VCaP (cell line): ENCODE results near the gene DUSP6.

Experiments used
- H3K27ac ChIP-seq: fragments of 450-650 bp; 2 replicates; pipeline ENCODE4 v1.5.1; 2017
- TF ChIP-seq, protein P1 (sequence below): fragments of 450-650 bp; conservative IDR thresholded peaks from 2 replicates; pipeline ENCODE4 v1.5.1; 2017; ENCODE audit warnings: mild to moderate bottlenecking, moderate library complexity

The DUSP6 gene

DNA sequence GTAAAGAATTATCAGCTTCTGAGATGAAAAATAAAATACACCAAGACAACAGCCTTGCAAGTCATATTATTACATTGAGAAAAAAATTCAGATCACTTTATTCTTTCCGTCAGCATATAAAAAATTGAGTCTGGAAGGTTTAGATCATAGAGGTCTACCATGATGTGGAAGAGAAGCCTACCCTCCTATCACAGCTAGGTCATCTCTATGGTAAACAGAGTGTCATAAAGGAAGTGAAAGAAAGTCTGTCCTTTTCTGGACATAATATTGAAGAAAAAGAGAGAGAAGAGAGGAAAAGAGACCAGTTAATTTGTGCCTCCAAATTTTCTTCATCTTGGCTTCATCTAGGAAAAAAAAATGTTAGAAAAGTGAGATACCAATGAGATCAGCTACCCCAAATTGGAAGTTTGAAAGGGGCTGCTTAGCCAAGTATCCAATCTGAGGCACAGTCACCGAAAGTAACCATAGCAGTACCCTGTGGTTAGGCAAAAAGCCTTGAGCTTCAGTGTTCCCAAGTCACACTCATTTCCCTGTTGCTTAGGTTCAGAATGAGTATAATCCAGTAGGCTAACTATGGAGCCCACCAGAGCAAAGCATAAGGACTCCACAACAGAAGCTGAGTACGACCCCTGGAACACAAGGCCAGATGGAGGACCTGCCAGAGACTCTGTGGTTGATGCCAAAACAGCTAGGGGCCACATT, 38.1 kb downstream of the DUSP6 start:
- TF ChIP-seq, protein P1, sequence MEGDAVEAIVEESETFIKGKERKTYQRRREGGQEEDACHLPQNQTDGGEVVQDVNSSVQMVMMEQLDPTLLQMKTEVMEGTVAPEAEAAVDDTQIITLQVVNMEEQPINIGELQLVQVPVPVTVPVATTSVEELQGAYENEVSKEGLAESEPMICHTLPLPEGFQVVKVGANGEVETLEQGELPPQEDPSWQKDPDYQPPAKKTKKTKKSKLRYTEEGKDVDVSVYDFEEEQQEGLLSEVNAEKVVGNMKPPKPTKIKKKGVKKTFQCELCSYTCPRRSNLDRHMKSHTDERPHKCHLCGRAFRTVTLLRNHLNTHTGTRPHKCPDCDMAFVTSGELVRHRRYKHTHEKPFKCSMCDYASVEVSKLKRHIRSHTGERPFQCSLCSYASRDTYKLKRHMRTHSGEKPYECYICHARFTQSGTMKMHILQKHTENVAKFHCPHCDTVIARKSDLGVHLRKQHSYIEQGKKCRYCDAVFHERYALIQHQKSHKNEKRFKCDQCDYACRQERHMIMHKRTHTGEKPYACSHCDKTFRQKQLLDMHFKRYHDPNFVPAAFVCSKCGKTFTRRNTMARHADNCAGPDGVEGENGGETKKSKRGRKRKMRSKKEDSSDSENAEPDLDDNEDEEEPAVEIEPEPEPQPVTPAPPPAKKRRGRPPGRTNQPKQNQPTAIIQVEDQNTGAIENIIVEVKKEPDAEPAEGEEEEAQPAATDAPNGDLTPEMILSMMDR: no peak

DNA sequence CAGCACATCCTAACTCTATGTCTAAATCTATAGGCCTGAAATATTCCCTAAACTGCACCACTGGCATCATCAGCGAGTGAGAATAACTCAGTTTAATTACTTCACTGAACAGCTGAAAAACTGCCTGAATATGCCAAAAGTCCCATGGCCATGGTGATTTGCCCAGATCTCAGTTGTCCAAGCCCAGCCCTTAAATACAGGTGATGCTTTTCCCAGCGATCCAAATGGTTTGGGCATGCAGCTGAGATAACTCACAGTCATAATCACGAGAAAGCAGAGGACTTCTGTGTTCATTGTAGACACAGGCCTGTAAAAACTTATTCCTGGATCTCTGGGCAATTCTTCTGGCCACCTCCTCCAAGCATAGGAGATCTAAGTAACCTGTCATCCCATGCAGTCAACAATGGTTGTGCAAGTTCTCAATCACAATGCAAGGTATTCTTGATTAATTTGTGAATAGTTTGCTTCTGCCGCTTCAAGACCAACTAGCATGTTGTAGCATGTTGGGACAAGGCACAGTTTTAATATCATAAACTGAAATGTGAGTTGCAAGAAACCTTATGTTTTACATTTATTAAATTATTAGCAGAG, 40.5 kb downstream of the DUSP6 start:
- TF ChIP-seq, protein P1: no peak
- H3K27ac ChIP-seq: no peak overlapping the region

More for the DNA sequence above, 38.1 kb downstream of the DUSP6 start:
- H3K27ac ChIP-seq: no peak overlapping the region

DNA sequence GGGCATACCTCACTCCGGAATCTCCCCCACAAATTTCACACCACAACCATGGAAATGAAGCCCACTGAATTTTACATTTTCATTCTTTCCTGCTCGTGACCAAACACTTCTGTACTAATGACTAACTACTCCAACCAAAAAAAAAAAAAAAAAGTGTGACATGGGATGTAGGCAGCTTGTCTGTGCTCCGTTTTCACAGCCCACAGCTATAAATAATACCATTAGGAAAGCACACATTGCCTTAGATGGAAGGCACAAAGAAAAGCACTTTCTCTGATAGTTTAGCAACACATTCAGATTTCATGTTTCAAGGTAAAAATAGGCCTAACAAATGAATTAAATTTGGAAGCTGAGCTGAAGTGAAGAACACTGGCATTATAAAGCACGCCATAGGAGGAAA, 42.5 kb downstream of the DUSP6 start:
- TF ChIP-seq, protein P1: no peak
- H3K27ac ChIP-seq: no peak overlapping the region

DNA sequence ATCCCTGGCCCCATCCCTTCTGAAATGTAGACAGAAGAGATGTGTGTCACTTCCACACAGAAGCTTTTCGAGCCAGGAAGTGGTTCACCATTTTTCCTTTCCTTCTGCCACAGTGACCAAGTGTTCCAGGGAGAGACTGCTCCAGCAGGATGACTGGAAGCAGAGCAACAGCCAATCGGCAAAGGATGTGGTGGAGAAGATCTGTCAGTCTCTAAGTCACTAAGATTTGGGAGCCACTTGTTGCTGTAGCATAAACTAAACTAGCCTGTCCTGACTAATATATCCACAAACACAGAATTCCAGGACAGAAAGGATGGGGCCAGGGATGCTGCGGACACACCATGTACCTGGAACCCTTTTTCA, 42.9 kb downstream of the DUSP6 start:
- TF ChIP-seq, protein P1: no peak
- no peak overlapping the region for H3K27ac ChIP-seq

DNA sequence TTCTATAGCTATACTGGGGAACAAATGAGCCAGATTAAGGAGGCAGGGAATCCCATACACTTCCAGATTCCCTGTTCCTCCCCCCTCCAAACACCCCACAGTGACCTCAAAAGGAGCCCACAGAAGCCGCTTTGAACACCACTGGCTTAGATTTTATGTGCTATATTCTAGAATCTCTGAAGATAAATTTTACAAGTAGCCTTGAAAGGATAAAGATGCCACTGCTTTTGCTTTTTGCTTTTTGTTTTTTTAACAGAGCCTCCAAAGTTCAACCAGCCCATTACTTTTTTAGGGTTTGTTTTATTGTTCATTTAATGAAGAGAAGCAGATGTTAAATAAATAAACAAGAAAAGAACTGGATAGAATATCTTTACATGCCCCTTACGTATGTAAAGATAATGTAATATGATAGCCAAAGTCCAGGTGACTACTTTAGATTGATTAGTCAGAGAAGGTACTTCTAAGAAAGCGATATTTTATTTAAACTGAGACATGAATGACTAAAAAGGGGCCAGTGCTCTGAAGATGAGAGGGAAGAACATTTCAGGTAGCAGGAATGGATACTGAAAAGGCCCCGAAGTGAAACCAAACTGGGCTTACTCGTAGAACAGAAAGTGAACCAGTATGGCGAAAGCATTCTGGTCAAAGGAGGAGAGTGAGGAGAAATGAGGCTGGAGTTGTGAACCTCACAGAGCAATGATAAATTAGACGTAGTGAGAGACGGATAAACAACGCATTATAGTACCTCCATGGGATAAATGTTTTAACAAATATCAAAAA, 44.6 kb downstream of the DUSP6 start:
- no peak overlapping the region for H3K27ac ChIP-seq
- TF ChIP-seq, protein P1: no peak

DNA sequence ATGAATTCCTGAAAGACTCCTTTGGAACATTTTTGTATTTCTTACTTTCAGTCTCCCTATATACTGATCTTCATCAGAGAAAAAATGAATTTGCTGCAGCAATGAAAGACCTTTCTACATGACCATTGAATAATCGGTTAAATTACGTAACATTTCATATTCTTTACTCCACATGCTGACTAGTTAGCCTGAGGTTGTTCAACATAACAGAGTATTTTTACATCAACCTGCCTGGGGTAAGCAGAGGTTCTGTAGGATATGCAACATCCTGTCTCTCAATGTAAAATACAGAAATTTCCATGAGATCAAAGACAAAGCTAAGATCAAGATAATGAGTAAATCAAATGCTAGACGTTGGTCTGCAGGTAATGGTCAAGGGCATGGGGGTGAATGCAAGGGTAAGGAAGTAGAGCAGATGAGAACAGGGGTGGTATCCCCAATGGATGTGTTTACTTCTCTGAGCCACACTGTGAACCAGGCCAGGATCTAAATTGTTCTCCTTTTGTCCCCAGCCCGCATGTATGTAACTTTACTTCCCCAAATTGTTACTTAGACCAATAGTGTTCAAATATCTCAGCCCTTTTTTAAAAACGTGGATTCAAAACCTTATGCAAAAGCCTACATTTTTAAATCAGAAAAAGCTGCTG, 45.4 kb downstream of the DUSP6 start:
- TF ChIP-seq, protein P1: no peak
- no peak overlapping the region for H3K27ac ChIP-seq

DNA sequence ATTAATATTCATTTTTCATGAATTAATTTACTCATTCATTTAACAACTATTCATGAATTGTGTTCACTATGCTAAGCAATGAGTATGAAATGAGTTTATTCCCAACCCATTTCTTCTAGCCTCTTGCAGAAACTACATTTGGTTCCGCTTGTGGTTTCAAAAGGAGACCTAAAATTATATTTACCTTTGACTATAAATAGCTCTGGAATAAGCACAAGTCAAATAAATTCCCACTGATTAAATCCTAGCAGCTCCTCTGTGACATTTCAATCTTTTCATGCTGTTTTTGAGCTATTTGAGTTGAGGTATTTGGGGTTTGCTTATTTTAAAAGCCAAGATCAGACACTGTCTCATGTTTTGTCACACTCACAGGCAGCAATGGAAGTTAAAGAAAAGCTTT, 46.9 kb downstream of the DUSP6 start:
- peak overlapping the region; percentile 57 for H3K27ac ChIP-seq

More for the DNA sequence above, 46.9 kb downstream of the DUSP6 start:
- TF ChIP-seq, protein P1: no peak
